IMR-90 (cell line): ENCODE results near the gene DYNC2LI1. TPM values are rescaled to one million over a fixed set of nuclear protein-coding genes. Genes with fewer than 3 reads are reported as not detected.

Experiments used
- ATAC-seq: fragments of 200-7000 bp; cut with Tn5 transposase; 2 replicates; pipeline ENCODE4 v1.9.1; 2020; ENCODE audit warnings: low read depth, mild to moderate bottlenecking, moderate library complexity
- BruUV-seq: library from RNA; stranded (reverse); fragments of 400-500 nt; replicated peaks from 2 replicates; lab custom pipeline; 2021; lab: Mats Ljungman, UMichigan
- CTCF ChIA-PET: fragments of 300-600 bp; formaldehyde crosslinking; extraction: SDS; loops from one replicate; lab custom pipeline; 2021; ENCODE audit warnings: antibody characterized with exemption; lab: Yijun Ruan, JAX
- POLR2A ChIA-PET: fragments of 300-600 bp; sonication (Branson Sonifier 250); formaldehyde crosslinking; loops from one replicate; lab custom pipeline; 2022; ENCODE audit warnings: antibody characterized with exemption; ENCODE audit not compliant: unreplicated experiment; lab: Charles Lee
- DNase-seq: peaks from one replicate; pipeline ENCODE4 v3.0.0; 2013
- H2AFZ ChIP-seq: replicated peaks from 2 replicates; pipeline ENCODE3; 2013; ENCODE audit warnings: low read length, mild to moderate bottlenecking; ENCODE audit not compliant: poor library complexity
- H2AK5ac ChIP-seq: 2 replicates; pipeline ENCODE4 v1.6.1; 2013; ENCODE audit warnings: low read depth, low read length, inconsistent platforms
- H2AK9ac ChIP-seq: replicated peaks from 2 replicates; pipeline ENCODE3; 2013; ENCODE audit warnings: mild to moderate bottlenecking, low read depth, low read length, moderate library complexity; ENCODE audit not compliant: poor library complexity
- H2BK120ac ChIP-seq: 2 replicates; pipeline ENCODE4 v1.6.1; 2013; ENCODE audit warnings: low read depth, low read length, inconsistent platforms
- H2BK15ac ChIP-seq: 3 replicates; pipeline ENCODE4 v1.6.1; 2013; ENCODE audit warnings: low read depth, low read length, inconsistent platforms
- H2BK20ac ChIP-seq: 2 replicates; pipeline ENCODE4 v1.6.1; 2013; ENCODE audit warnings: low read depth, mild to moderate bottlenecking, inconsistent platforms, low read length, moderate library complexity
- H2BK5ac ChIP-seq: 2 replicates; pipeline ENCODE4 v1.6.1; 2013; ENCODE audit warnings: mild to moderate bottlenecking, low read depth, low read length, inconsistent platforms; ENCODE audit not compliant: poor library complexity, severe bottlenecking
- H3K14ac ChIP-seq: replicated peaks from 2 replicates; pipeline ENCODE4 v1.6.1; 2013; ENCODE audit warnings: low read depth, low read length, inconsistent platforms
- H3K18ac ChIP-seq: 2 replicates; pipeline ENCODE4 v1.6.1; 2013; ENCODE audit warnings: low read depth, low read length, control low read depth
- H3K23ac ChIP-seq: 2 replicates; pipeline ENCODE4 v1.6.1; 2013; ENCODE audit warnings: low read depth, low read length, inconsistent platforms
- H3K27ac ChIP-seq: 2 replicates; pipeline ENCODE4 v1.5.1; 2013; ENCODE audit warnings: mild to moderate bottlenecking, control low read depth, low read length; ENCODE audit not compliant: insufficient read depth
- H3K27me3 ChIP-seq: 2 replicates; pipeline ENCODE4 v1.6.1; 2013; ENCODE audit warnings: low read length; ENCODE audit not compliant: control insufficient read depth, insufficient read depth
- H3K36me3 ChIP-seq: 2 replicates; pipeline ENCODE4 v1.6.1; 2013; ENCODE audit warnings: low read length, mixed read lengths; ENCODE audit not compliant: control insufficient read depth, insufficient read depth
- H3K4ac ChIP-seq: 2 replicates; pipeline ENCODE4 v1.6.1; 2013; ENCODE audit warnings: low read depth, low read length, inconsistent platforms
- H3K4me1 ChIP-seq: 2 replicates; pipeline ENCODE4 v1.6.1; 2013; ENCODE audit warnings: low read length, mixed read lengths; ENCODE audit not compliant: control insufficient read depth, insufficient read depth
- H3K4me2 ChIP-seq: 2 replicates; pipeline ENCODE4 v1.6.1; 2013; ENCODE audit warnings: low read depth, mild to moderate bottlenecking, control low read depth, low read length, moderate library complexity
- H3K4me3 ChIP-seq: 2 replicates; pipeline ENCODE4 v1.5.1; 2013; ENCODE audit warnings: low read depth, mild to moderate bottlenecking, control low read depth, low read length, moderate library complexity; ENCODE audit not compliant: insufficient read depth
- H3K56ac ChIP-seq: 2 replicates; pipeline ENCODE4 v1.6.1; 2013; ENCODE audit warnings: low read length, inconsistent platforms; ENCODE audit not compliant: insufficient read depth; ENCODE audit errors: extremely low read depth
- H3K79me1 ChIP-seq, 2 experiments: 2 replicates each; pipeline ENCODE4 v1.6.1; 2013; ENCODE audit warnings: low read length in 2 of 2, inconsistent platforms in 1 of 2, low read depth in 1 of 2
- H3K9ac ChIP-seq: 2 replicates; pipeline ENCODE4 v1.6.1; 2013; ENCODE audit warnings: low read depth, low read length, control low read depth
- H3K9me1 ChIP-seq: 2 replicates; pipeline ENCODE4 v1.6.1; 2013; ENCODE audit warnings: low read length, inconsistent platforms; ENCODE audit not compliant: insufficient read depth
- H3K9me3 ChIP-seq: 2 replicates; pipeline ENCODE4 v1.6.1; 2013; ENCODE audit warnings: low read length; ENCODE audit not compliant: control insufficient read depth, insufficient read depth
- H4K20me1 ChIP-seq: 2 replicates; pipeline ENCODE4 v1.6.1; 2013; ENCODE audit warnings: low read length, inconsistent platforms; ENCODE audit not compliant: insufficient read depth
- H4K5ac ChIP-seq: 2 replicates; pipeline ENCODE4 v1.6.1; 2013; ENCODE audit warnings: mild to moderate bottlenecking, low read depth, low read length, control low read depth
- H4K8ac ChIP-seq, 2 experiments: 2 replicates each; pipeline ENCODE4 v1.6.1; 2013; ENCODE audit warnings: low read depth in 2 of 2, low read length in 2 of 2, control low read depth in 1 of 2, inconsistent platforms in 1 of 2
- H4K91ac ChIP-seq: 2 replicates; pipeline ENCODE4 v1.6.1; 2013; ENCODE audit warnings: low read depth, low read length, inconsistent platforms; ENCODE audit not compliant: insufficient read depth
- BHLHE40 ChIP-seq: fragments of 150-350 bp; IDR thresholded peaks from 2 replicates; pipeline ENCODE4 v1.6.1; 2016; ENCODE audit warnings: mild to moderate bottlenecking, low read depth, low read length
- CEBPB ChIP-seq: IDR thresholded peaks from 2 replicates; pipeline ENCODE4 v1.6.1; 2012; ENCODE audit warnings: low read depth, low read length, improper control_type of control experiment
- CHD1 ChIP-seq: IDR thresholded peaks from 2 replicates; pipeline ENCODE4 v1.6.1; 2012; ENCODE audit warnings: low read depth, low read length, improper control_type of control experiment
- CTCF ChIP-seq: conservative IDR thresholded peaks from 2 replicates; pipeline ENCODE4 v1.5.1; 2012; ENCODE audit warnings: mild to moderate bottlenecking, low read depth, low read length, improper control_type of control experiment
- ELK1 ChIP-seq: fragments of 150-350 bp; IDR thresholded peaks from 2 replicates; pipeline ENCODE4 v1.6.1; 2016; ENCODE audit warnings: low read depth, mild to moderate bottlenecking, low read length, moderate library complexity, borderline replicate concordance
- FOS ChIP-seq: fragments of 150-350 bp; IDR thresholded peaks from 2 replicates; pipeline ENCODE4 v1.6.1; 2016; ENCODE audit warnings: low read depth, low read length
- MAFK ChIP-seq: IDR thresholded peaks from 2 replicates; pipeline ENCODE4 v1.6.1; 2012; ENCODE audit warnings: low read depth, low read length, improper control_type of control experiment
- MAZ ChIP-seq: IDR thresholded peaks from 2 replicates; pipeline ENCODE4 v1.6.1; 2012; ENCODE audit warnings: low read depth, mild to moderate bottlenecking, low read length, improper control_type of control experiment, moderate library complexity, borderline replicate concordance
- MXI1 ChIP-seq: IDR thresholded peaks from 2 replicates; pipeline ENCODE4 v1.6.1; 2012; ENCODE audit warnings: low read depth, mild to moderate bottlenecking, low read length, moderate library complexity, borderline replicate concordance
- NFE2L2 ChIP-seq: fragments of 150-350 bp; IDR thresholded peaks from 2 replicates; pipeline ENCODE4 v1.6.1; 2016; ENCODE audit warnings: low read depth, mild to moderate bottlenecking, low read length
- POLR2A ChIP-seq: IDR thresholded peaks from 2 replicates; pipeline ENCODE4 v1.6.1; 2012; ENCODE audit warnings: mild to moderate bottlenecking, low read depth, low read length
- RAD21 ChIP-seq: IDR thresholded peaks from 2 replicates; pipeline ENCODE4 v1.6.1; 2012; ENCODE audit warnings: low read length, improper control_type of control experiment
- RCOR1 ChIP-seq: IDR thresholded peaks from 2 replicates; pipeline ENCODE4 v1.6.1; 2012; ENCODE audit warnings: mild to moderate bottlenecking, low read length, improper control_type of control experiment; ENCODE audit not compliant: insufficient replicate concordance
- RFX5 ChIP-seq: IDR thresholded peaks from 2 replicates; pipeline ENCODE4 v1.8.0; 2012; ENCODE audit warnings: low read depth, mild to moderate bottlenecking, low read length, moderate library complexity
- SMC3 ChIP-seq: fragments of 150-350 bp; IDR thresholded peaks from 2 replicates; pipeline ENCODE4 v1.6.1; 2016; ENCODE audit warnings: low read depth, mild to moderate bottlenecking, antibody characterized with exemption, low read length, moderate library complexity
- USF2 ChIP-seq: fragments of 150-350 bp; IDR thresholded peaks from 2 replicates; pipeline ENCODE4 v1.6.1; 2017; ENCODE audit warnings: mild to moderate bottlenecking, antibody characterized with exemption, low read length, low read depth
- WGBS, 2 experiments: methylation state at CpG; one replicate each; pipeline versions ENCODE4 v1.1.5 to v1.1.7; 2013; ENCODE audit warnings: missing lambda C conversion rate in 2 of 2; ENCODE audit not compliant: insufficient read length in 1 of 2; ENCODE audit errors: extremely low coverage in 2 of 2; 5-methylcytosine and 5-hydroxymethylcytosine counted together
- dilution Hi-C: fragments of 300-500 bp; cut with HindIII; formaldehyde crosslinking; loops from one replicate; pipeline ENCODE4 v1.14.3; 2018; ENCODE audit warnings: low sequenced_read_pairs; ENCODE audit not compliant: unreplicated experiment
- in situ Hi-C: fragments of 300-500 bp; cut with MboI; formaldehyde crosslinking; loops from 3 replicates; pipeline ENCODE4 v1.14.3; 2019; ENCODE audit warnings: low sequenced_read_pairs, inconsistent platforms, mixed read lengths
- intact Hi-C: fragments of 100-400 bp; cut with micrococcal nuclease; formaldehyde crosslinking; loops from 2 replicates; pipeline ENCODE4 v1.10.0; 2022
- polyA plus RNA-seq, 3 experiments: library from polyadenylated mRNA; depleted of rRNA; stranded (reverse); fragments of >200 nt; gene quantifications; 2 replicates each; pipeline ENCODE4 v1.2.3, GENCODE V29; 2012; ENCODE audit warnings: low replicate concordance in 1 of 3
- total RNA-seq: library from RNA; depleted of rRNA; stranded (reverse); fragments of >200 nt; gene quantifications from 2 replicates; pipeline ENCODE4 v1.2.3, GENCODE V29; 2012

DYNC2LI1 gene
- total and polyA plus RNA-seq, 2 of the 4 experiments (the other 2 are of a cell fraction) = 5.2 to 10.4 TPM

- H3K4me1 ChIP-seq = peaks cover 6% of the 10 kb centered on the region
- dilution Hi-C loops = no loop called here
- no peak overlapping the region for H3K9ac ChIP-seq
- intact Hi-C loops = no loop called here
- BruUV-seq = no TSS peak
- no peak overlapping the region for H3K4me2 ChIP-seq
- peak; percentile 41 for DNase-seq
- H2BK15ac ChIP-seq = no peak overlapping the region
- in situ Hi-C loops = no loop called here
- no peak overlapping the region for H3K23ac ChIP-seq
- no peak overlapping the region for H2BK20ac ChIP-seq
- H2AK5ac ChIP-seq = no peak overlapping the region
- H2AFZ ChIP-seq = no peak overlapping the region
- H3K79me1 ChIP-seq = no peaks in the 10 kb centered on the region
- no peak overlapping the region for H3K14ac ChIP-seq
- no peak overlapping the region for H4K8ac ChIP-seq
- no peak overlapping the region for H4K5ac ChIP-seq
- no peaks in the 10 kb centered on the region; the same call in 1 of the 2 replicates for H3K9me1 ChIP-seq
- no peak; the same call in 1 of the 2 replicates for ATAC-seq
- no peak overlapping the region for H4K91ac ChIP-seq
- WGBS, 2 experiments = no CpG with 5 or more reads among the region's 3 CpGs
- no peak overlapping the region for H3K18ac ChIP-seq
- H4K20me1 ChIP-seq = no peaks in the 10 kb centered on the region
- no peak overlapping the region for H2BK5ac ChIP-seq
- TF ChIP-seq MAZ = no peak
- no peak for TF ChIP-seq RCOR1
- TF ChIP-seq FOS = no peak
- TF ChIP-seq ELK1 = no peak
- TF ChIP-seq RFX5 = no peak
- TF ChIP-seq MAFK = no peak
- no peak for TF ChIP-seq MXI1
- no peak for TF ChIP-seq BHLHE40
- no peak for TF ChIP-seq NFE2L2
- no peak for TF ChIP-seq CEBPB
- no peak for TF ChIP-seq SMC3
- TF ChIP-seq CHD1 = no peak
- TF ChIP-seq RAD21 = no peak
- TF ChIP-seq USF2 = no peak
- TF ChIP-seq POLR2A = no peak
- no peak for TF ChIP-seq CTCF
- H2BK120ac ChIP-seq = no peak overlapping the region
- H3K9me3 ChIP-seq = no peaks in the 10 kb centered on the region
- no peak overlapping the region for H3K4ac ChIP-seq
- H3K27ac ChIP-seq = no peak overlapping the region
- peaks cover 3% of the 10 kb centered on the region for H3K36me3 ChIP-seq
- H3K27me3 ChIP-seq = no peaks in the 10 kb centered on the region
- no peak overlapping the region for H3K56ac ChIP-seq
- ChIA-PET POLR2A (no interaction called here), CTCF (interaction anchor here (0.8 kb wide), 1 partner anchor 12 kb away, joined by 4 read pairs; the partner anchor contains the start of gene DYNC2LI1)
- no peak overlapping the region for H2AK9ac ChIP-seq
- H3K4me3 ChIP-seq = no peak overlapping the region
These were observed 11.6 kb upstream of the DYNC2LI1 start for GRCh38 chr2:43762286-43762685.
